GM10266 (cell line): Measurements from ENCODE around the gene ITGB5.

Experiments
- DNase-seq: peaks from one replicate; pipeline ENCODE4 v3.0.0; 2012; ENCODE audit errors: extremely low spot score
- CTCF ChIP-seq: IDR thresholded peaks from 2 replicates; pipeline ENCODE4 v1.5.1; 2012; ENCODE audit warnings: mild to moderate bottlenecking, low read depth; ENCODE audit not compliant: control insufficient read depth, insufficient read depth; ENCODE audit errors: missing control alignments

The ITGB5 gene

GRCh38 chr3:124859025-124859424, 28.1 kb downstream of the ITGB5 start:
- TF ChIP-seq CTCF = no peak
- no peak for DNase-seq

DNA sequence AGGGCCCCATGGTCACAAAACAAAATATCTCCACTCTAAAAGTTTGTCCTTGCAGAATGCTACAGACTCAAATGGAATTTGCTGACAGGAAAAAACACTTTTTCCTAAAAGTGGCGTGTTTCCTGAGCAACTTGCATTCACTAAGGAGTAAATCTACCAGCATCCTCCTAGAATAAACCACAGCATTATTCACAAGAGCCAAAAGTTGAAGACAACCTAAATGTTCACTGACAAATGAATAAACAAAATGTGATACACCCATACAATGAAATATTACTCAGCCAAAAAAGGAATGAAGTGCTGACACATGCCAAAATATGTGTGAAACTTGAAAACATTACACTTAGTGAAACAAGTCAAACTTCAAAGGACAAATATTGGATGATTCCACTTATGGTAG, 28.9 kb downstream of the ITGB5 start:
- no peak for DNase-seq
- TF ChIP-seq CTCF = no peak

GRCh38 chr3:124856677-124857076, 30.5 kb downstream of the ITGB5 start:
- no peak for DNase-seq
- TF ChIP-seq CTCF = no peak

- no peak for DNase-seq
- TF ChIP-seq CTCF = no peak
Measured at GRCh38 chr3:124854009-124854408, 33.2 kb downstream of the ITGB5 start.

DNA sequence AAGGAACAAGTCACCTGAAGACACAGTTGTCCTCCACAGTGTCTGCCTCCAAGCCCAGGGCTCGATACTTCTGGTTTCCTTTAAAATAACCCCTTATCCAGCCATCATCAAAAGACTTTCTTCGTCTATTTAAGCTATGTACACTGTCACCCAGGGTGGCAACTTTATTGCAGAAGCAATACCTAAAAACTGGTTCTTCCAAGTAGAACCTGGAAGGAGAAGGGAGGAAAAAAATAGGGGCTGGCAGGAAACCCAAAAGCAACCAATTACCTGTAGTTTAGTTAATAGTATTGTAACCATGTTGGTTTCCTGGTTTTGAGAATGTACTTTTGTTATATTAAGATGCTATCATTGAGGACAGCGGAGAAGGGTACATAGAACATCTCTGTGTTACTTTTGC, 33.7 kb downstream of the ITGB5 start:
- no peak for TF ChIP-seq CTCF
- no peak for DNase-seq

- DNase-seq = no peak
- no peak for TF ChIP-seq CTCF
Measured at GRCh38 chr3:124851905-124852304, 35.3 kb downstream of the ITGB5 start.

DNA sequence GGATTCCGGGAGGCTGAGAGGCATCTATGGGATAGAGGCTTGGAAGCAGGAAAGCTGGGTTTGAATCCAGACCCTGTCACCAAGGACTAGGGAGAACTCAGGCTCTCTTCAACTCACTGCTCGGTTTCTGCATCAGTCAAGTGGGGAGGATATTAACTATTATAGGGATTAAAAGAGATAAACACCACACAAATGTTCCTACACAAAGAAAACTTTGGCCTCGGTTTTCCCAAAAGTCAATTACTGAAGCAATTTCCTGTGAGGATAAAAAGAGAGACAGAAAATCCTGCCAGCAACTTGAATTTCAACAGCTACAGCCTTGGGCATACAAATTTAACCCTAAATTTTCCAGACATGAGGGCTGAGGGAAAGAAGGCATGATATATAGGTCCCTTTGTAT, 36.0 kb downstream of the ITGB5 start:
- TF ChIP-seq CTCF = no peak
- no peak for DNase-seq
